Endothelial cell of hepatic sinusoid (primary cell): Measurements from ENCODE around the gene KIF9.
"Not testable (repeated sequence)": the region's sequence is repeated elsewhere in the genome, so short reads cannot be mapped to it uniquely, and the experiment has no call there.

Experiments
- in situ Hi-C: cut with HindIII; loops from 2 replicates; pipeline ENCODE4 v1.10.0; 2017; ENCODE audit warnings: low sequenced_read_pairs

KIF9 gene

GRCh38 chr3:47294392-47294791, 11.8 kb upstream of the KIF9 start:
- in situ Hi-C loops = no loop called here

GRCh38 chr3:47293822-47294221, 11.2 kb upstream of the KIF9 start:
- in situ Hi-C loops = no loop called here

GRCh38 chr3:47291754-47292420, 9.3 kb upstream of the KIF9 start:
- in situ Hi-C loops = not testable (repeated sequence)

GRCh38 chr3:47291158-47291753, 8.7 kb upstream of the KIF9 start:
- in situ Hi-C loops = no loop called here

- in situ Hi-C loops = no loop called here
These were observed 6.6 kb upstream of the KIF9 start for GRCh38 chr3:47288966-47289910.

- in situ Hi-C loops = no loop called here
These were observed 1.2 kb upstream of the KIF9 start for GRCh38 chr3:47283591-47284364.

- in situ Hi-C loops = no loop called here
These were observed 566 bp upstream of the KIF9 start for GRCh38 chr3:47283193-47283537.

GRCh38 chr3:47280519-47280918, 2.1 kb downstream of the KIF9 start:
- in situ Hi-C loops = no loop called here

GRCh38 chr3:47276558-47276957, 6.0 kb downstream of the KIF9 start:
- in situ Hi-C loops = no loop called here

- in situ Hi-C loops = no loop called here
These were observed 7.9 kb downstream of the KIF9 start for GRCh38 chr3:47274652-47275051.

- in situ Hi-C loops = no loop called here
These were observed 9.0 kb downstream of the KIF9 start for GRCh38 chr3:47273564-47273963.

- in situ Hi-C loops = no loop called here
These were observed 12.1 kb downstream of the KIF9 start for GRCh38 chr3:47270526-47270925.

GRCh38 chr3:47267490-47267824, 15.1 kb downstream of the KIF9 start:
- in situ Hi-C loops = no loop called here

GRCh38 chr3:47266709-47267489, 15.7 kb downstream of the KIF9 start:
- in situ Hi-C loops = no loop called here

GRCh38 chr3:47265725-47266428, 16.7 kb downstream of the KIF9 start:
- in situ Hi-C loops = no loop called here

GRCh38 chr3:47265008-47265407, 17.6 kb downstream of the KIF9 start:
- in situ Hi-C loops = no loop called here

- in situ Hi-C loops = no loop called here
These were observed 21.3 kb downstream of the KIF9 start for GRCh38 chr3:47261301-47261700.

GRCh38 chr3:47260605-47261004, 22.0 kb downstream of the KIF9 start:
- in situ Hi-C loops = no loop called here

GRCh38 chr3:47259114-47259513, 23.5 kb downstream of the KIF9 start:
- in situ Hi-C loops = no loop called here

GRCh38 chr3:47256331-47256730, 26.3 kb downstream of the KIF9 start:
- in situ Hi-C loops = not testable (repeated sequence)
